Upper lobe of left lung (tissue), 4 donors: ENCODE results near the gene TSPO.

ENCODE experiments used
- POLR2A ChIP-seq, 4 donors: fragments of 450-650 bp; IDR thresholded peaks; one replicate each; pipeline ENCODE4 v1.5.1; 2016 to 2017; ENCODE audit warnings: antibody characterized with exemption in 4 of 4, mild to moderate bottlenecking in 2 of 4
- TF ChIP-seq, protein P1 (sequence below), 6 experiments: fragments of 450-650 bp in 4 of 6; fragments of 200-600 bp in 2 of 6; sonication (generic) in 2 of 6; IDR thresholded peaks; one replicate each; pipeline ENCODE4 v1.5.1; 2016 to 2019; ENCODE audit warnings: antibody characterized with exemption in 6 of 6

DNA sequence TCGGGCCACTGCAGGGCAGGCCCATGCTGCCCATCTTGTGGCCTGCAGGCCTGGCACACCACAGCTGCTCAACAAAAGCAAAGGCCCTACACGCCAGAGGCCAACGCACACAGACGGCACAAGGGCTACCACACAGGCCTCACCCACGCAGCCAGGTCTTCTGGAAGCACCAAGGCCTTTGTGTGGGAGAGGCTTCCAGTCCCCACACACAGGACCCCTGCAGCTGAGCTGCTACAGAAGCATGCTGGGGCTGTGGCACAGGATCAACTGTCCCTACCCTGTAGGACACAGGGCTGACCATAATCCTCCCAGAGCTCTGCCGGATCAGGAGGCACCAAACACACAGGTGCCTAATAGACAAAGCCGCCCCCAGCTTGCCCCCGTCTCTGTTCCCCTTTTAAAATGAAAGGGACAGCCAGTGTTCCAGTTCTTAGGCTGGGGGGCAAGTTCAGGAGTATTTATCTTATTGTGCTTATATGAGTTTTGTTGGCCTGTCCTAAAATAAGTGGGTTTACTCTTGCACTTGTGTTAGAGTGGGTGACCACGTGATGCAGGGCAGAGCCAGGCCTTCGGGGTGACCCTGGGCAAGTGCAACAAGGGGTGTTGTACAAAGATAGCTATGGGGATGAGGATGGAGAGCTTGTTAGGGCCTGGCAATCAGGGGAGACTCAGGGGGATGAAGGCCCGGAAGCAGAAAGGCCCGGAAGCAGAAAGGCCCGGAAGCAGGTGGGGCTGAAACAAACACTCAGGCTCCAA lies 30.1 kb downstream of the TSPO start:
- TF ChIP-seq, protein P1, sequence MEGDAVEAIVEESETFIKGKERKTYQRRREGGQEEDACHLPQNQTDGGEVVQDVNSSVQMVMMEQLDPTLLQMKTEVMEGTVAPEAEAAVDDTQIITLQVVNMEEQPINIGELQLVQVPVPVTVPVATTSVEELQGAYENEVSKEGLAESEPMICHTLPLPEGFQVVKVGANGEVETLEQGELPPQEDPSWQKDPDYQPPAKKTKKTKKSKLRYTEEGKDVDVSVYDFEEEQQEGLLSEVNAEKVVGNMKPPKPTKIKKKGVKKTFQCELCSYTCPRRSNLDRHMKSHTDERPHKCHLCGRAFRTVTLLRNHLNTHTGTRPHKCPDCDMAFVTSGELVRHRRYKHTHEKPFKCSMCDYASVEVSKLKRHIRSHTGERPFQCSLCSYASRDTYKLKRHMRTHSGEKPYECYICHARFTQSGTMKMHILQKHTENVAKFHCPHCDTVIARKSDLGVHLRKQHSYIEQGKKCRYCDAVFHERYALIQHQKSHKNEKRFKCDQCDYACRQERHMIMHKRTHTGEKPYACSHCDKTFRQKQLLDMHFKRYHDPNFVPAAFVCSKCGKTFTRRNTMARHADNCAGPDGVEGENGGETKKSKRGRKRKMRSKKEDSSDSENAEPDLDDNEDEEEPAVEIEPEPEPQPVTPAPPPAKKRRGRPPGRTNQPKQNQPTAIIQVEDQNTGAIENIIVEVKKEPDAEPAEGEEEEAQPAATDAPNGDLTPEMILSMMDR (IDR thresholded peaks at IDR 0.05), result no peak
- TF ChIP-seq POLR2A (IDR thresholded peaks at IDR 0.05), result no peak
